Transverse colon (tissue), 4 donors: Measurements from ENCODE around the gene CCL5. TPM values are rescaled to one million over a fixed set of nuclear protein-coding genes. Genes with fewer than 3 reads are reported as not detected.

ENCODE experiments used
- DNase-seq: peaks from one replicate; pipeline ENCODE4 v3.0.0-alpha.2; 2019
- H3K27ac ChIP-seq, 4 donors: fragments of 200-600 bp; sonication (generic); 2 replicates each; pipeline ENCODE4 v1.5.1; 2016 to 2018; ENCODE audit warnings: inconsistent platforms in 4 of 4
- H3K27me3 ChIP-seq: fragments of 200-600 bp; sonication (generic); 2 replicates; pipeline ENCODE4 v1.5.1; 2017; ENCODE audit warnings: inconsistent platforms
- H3K36me3 ChIP-seq, 4 donors: fragments of 200-600 bp; sonication (generic); 2 replicates each; pipeline ENCODE4 v1.5.1; 2017 to 2019; ENCODE audit warnings: inconsistent platforms in 4 of 4
- H3K4me1 ChIP-seq, 4 donors: fragments of 200-600 bp; sonication (generic); 2 replicates each; pipeline ENCODE4 v1.5.1; 2017 to 2020; ENCODE audit warnings: inconsistent platforms in 4 of 4
- H3K4me3 ChIP-seq, 4 donors: fragments of 200-600 bp; sonication (generic); 1 replicate in 1 of 4; 2 replicates in 3 of 4; pipeline versions ENCODE4 v1.5.1 to v1.6.1; 2017 to 2019; ENCODE audit warnings: inconsistent platforms in 4 of 4
- H3K9me3 ChIP-seq, 2 donors: fragments of 200-600 bp; sonication (generic); 2 replicates each; pipeline ENCODE4 v1.5.1; 2017 to 2019; ENCODE audit warnings: inconsistent platforms in 2 of 2
- EP300 ChIP-seq: sonication (generic); formaldehyde crosslinking; IDR thresholded peaks from one replicate; pipeline ENCODE4 v1.6.1; 2017; ENCODE audit warnings: antibody characterized with exemption, low read depth
- POLR2A ChIP-seq: fragments of 450-650 bp; IDR thresholded peaks from one replicate; pipeline ENCODE4 v1.6.1; 2016; ENCODE audit warnings: antibody characterized with exemption, mild to moderate bottlenecking, moderate library complexity
- POLR2AphosphoS5 ChIP-seq, 3 donors: sonication (generic); formaldehyde crosslinking; IDR thresholded peaks; one replicate each; pipeline ENCODE4 v1.6.1; 2016; ENCODE audit warnings: antibody characterized with exemption in 3 of 3
- WGBS, 2 donors: methylation state at CpG; one replicate each; pipeline ENCODE4 v1.1.5; 2018; ENCODE audit warnings: low coverage in 1 of 2; 5-methylcytosine and 5-hydroxymethylcytosine counted together
- in situ Hi-C, 4 donors: fragments of 200-750 bp; cut with MboI; loops; one replicate each; pipeline versions ENCODE4 v1.15.0 to v1.15.1; 2017; ENCODE audit warnings: low sequenced_read_pairs in 3 of 4, low pct_ligation_motif_present in 1 of 4, low pct_unique_long_range_greater_than_20kb in 1 of 4
- intact Hi-C: fragments of 100-400 bp; cut with DNase I; formaldehyde crosslinking; loops from one replicate; pipeline ENCODE4 v1.15.1; 2023; ENCODE audit warnings: low total_unique reads
- total RNA-seq, 4 donors: library from RNA; depleted of rRNA; stranded (reverse); fragments of >200 nt; gene quantifications; one replicate each; pipeline ENCODE4 v1.1.0, GENCODE V29; 2016
- TF ChIP-seq, protein P1 (sequence below), 5 experiments: fragments of 200-600 bp in 3 of 5; fragments of 450-650 bp in 2 of 5; sonication (generic) in 3 of 5; IDR thresholded peaks; 1 replicate in 2 of 5; 2 replicates in 3 of 5; pipeline ENCODE4 v1.5.1; 2016 to 2017; ENCODE audit warnings: antibody characterized with exemption in 5 of 5, inconsistent platforms in 3 of 5, mild to moderate bottlenecking in 2 of 5, moderate library complexity in 1 of 5

CCL5 gene
- total RNA-seq, 4 donors from 2014 or later: 1.8 to 12.8 (median 6.2) TPM

DNA sequence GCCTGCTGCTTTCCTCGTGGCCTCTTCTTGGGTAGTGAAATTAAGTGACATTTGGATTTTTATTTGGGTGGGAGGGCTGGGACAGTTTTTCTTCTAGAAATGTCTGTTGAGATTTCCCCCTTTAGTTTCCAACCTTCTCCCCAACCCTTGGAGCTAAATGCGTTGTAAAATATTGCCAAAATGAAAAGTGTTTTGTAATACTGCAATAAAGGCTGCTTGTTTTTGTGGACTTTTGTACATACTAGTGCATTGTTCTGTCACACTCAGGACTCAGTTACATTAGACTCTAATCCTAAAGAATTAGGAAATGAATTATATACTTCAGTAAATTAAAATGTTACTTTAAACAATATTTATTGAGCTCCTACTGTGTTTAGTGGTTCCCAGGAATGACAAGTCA, 33.2 kb downstream of the CCL5 start:
- Histone ChIP-seq H3K4me1 (no peaks in the 10 kb centered on the region), H3K27me3 (no peaks in the 10 kb centered on the region), H3K4me3 (no peak overlapping the region), H3K9me3 (no peaks in the 10 kb centered on the region), H3K36me3 (peaks cover 0 to 53% (median 26%) of the 10 kb centered on the region in 4 donors), H3K27ac (no peak overlapping the region)
- DNase-seq: no peak
- in situ Hi-C loops: no loop called here
- 52 to 54% methylated on average over 2 of the region's 2 CpGs for WGBS, 2 donors
- intact Hi-C loops: no loop called here
- TF ChIP-seq, protein P1, sequence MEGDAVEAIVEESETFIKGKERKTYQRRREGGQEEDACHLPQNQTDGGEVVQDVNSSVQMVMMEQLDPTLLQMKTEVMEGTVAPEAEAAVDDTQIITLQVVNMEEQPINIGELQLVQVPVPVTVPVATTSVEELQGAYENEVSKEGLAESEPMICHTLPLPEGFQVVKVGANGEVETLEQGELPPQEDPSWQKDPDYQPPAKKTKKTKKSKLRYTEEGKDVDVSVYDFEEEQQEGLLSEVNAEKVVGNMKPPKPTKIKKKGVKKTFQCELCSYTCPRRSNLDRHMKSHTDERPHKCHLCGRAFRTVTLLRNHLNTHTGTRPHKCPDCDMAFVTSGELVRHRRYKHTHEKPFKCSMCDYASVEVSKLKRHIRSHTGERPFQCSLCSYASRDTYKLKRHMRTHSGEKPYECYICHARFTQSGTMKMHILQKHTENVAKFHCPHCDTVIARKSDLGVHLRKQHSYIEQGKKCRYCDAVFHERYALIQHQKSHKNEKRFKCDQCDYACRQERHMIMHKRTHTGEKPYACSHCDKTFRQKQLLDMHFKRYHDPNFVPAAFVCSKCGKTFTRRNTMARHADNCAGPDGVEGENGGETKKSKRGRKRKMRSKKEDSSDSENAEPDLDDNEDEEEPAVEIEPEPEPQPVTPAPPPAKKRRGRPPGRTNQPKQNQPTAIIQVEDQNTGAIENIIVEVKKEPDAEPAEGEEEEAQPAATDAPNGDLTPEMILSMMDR (IDR thresholded peaks at IDR 0.05): no peak
- no peak for TF ChIP-seq POLR2A
- no peak for TF ChIP-seq EP300
- no peak for TF ChIP-seq POLR2AphosphoS5 (IDR thresholded peaks at IDR 0.05)

DNA sequence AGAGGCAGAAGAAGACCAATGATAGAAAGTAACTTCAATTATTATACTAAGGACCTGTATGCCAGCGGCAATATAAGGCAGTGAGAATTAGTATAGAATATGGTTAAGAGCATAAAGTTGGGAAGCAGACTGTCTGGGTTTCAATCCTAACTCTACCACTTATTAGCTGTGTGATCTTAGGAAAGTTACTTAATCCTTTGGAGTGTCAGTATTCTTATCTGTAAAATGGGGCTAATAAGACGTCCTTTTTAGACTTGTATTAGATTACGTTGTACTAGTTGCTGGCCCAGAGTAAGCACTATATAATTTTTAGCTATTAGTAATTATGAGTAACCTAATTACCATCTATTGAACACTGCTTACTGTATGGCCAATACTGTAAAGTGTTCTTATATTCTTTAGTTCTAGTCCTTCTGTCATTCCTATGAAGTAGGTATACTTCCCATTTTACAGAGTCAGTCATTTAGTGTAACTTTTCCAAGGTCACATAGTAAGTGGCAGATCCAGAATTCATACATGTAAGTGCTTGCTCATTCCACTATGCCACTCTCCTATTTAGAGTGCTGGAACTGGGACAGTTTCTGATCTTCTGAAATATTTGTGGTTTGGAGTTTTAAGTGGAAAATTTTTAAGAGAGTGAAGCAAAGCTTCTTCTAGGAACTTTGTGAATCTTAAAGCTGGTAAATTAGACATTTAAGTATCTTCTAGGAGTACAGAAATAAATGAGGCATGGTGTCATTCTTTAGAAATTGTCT, 33.9 kb downstream of the CCL5 start:
- Histone ChIP-seq H3K27ac (no peak overlapping the region), H3K4me3 (no peak overlapping the region), H3K9me3 (no peaks in the 10 kb centered on the region), H3K36me3 (peaks cover 0 to 60% (median 29%) of the 10 kb centered on the region in 4 donors), H3K4me1 (no peaks in the 10 kb centered on the region), H3K27me3 (no peaks in the 10 kb centered on the region)
- 87 to 89% methylated on average over 3 of the region's 3 CpGs for WGBS, 2 donors
- in situ Hi-C loops (no loop called here), intact Hi-C loops (no loop called here)
- no peak for DNase-seq
- TF ChIP-seq POLR2AphosphoS5 (IDR thresholded peaks at IDR 0.05) (no peak), POLR2A (no peak)
- TF ChIP-seq, protein P1 (IDR thresholded peaks at IDR 0.05): no peak

DNA sequence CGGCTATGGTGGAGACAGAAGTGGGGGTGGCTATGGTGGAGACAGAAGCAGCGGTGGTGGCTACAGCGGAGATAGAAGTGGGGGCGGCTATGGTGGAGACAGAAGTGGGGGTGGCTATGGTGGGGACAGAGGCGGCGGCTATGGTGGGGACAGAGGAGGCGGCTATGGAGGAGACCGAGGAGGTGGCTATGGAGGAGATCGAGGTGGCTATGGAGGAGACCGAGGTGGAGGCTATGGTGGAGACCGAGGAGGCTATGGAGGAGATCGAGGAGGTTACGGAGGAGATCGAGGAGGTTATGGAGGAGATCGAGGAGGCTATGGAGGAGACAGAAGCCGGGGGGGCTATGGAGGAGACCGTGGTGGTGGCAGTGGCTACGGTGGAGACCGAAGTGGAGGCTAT, 35.6 kb downstream of the CCL5 start:
- Histone ChIP-seq H3K27me3 (no peaks in the 10 kb centered on the region), H3K36me3 (peaks cover 0 to 76% (median 37%) of the 10 kb centered on the region in 4 donors), H3K4me3 (no peak overlapping the region), H3K4me1 (no peaks in the 10 kb centered on the region), H3K9me3 (no peaks in the 10 kb centered on the region), H3K27ac (no peak overlapping the region)
- in situ Hi-C loops: no loop called here
- TF ChIP-seq, protein P1 (IDR thresholded peaks at IDR 0.05): no peak
- no peak for TF ChIP-seq POLR2A
- TF ChIP-seq POLR2AphosphoS5 (IDR thresholded peaks at IDR 0.05): no peak
- TF ChIP-seq EP300: no peak
- 94 to 99% methylated on average over 12 to 19 of the region's 19 CpGs for WGBS, 2 donors
- intact Hi-C loops: no loop called here
- DNase-seq: no peak

DNA sequence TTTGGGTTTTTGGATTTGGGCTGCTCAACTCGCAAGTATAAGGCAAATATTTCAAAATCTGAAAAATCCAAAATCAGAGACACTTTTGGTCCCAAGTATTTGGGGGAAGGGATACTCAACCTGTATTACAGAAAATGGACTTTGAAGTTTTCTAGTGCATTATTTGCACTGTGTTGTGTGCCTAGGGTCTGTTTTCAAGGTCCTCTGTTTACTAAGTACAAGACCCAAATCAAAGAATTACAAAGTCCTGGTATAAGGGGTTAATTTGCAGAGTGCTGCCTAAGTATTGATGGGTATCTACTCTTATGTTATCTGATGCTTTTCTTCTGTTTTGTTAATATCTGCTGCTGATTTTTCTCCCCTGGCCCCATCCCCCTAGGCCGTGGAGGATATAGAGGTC, 36.5 kb downstream of the CCL5 start:
- DNase-seq: no peak
- in situ Hi-C loops: no loop called here
- Histone ChIP-seq H3K27ac (no peak overlapping the region), H3K36me3 (peaks cover 0 to 83% (median 40%) of the 10 kb centered on the region in 4 donors), H3K9me3 (no peaks in the 10 kb centered on the region), H3K4me1 (no peaks in the 10 kb centered on the region), H3K4me3 (no peak overlapping the region), H3K27me3 (no peaks in the 10 kb centered on the region)
- 92 to 98% methylated on average over 2 of the region's 2 CpGs for WGBS, 2 donors
- TF ChIP-seq POLR2A: no peak
- no peak for TF ChIP-seq POLR2AphosphoS5 (IDR thresholded peaks at IDR 0.05)
- TF ChIP-seq, protein P1 (IDR thresholded peaks at IDR 0.05): no peak
- no peak for TF ChIP-seq EP300
- intact Hi-C loops: no loop called here
